Stomach (tissue), 4 donors: ENCODE results near the gene TMEM131.

Source experiments
- EP300 ChIP-seq: sonication (generic); formaldehyde crosslinking; IDR thresholded peaks from one replicate; pipeline ENCODE4 v1.6.1; 2017; ENCODE audit warnings: antibody characterized with exemption
- POLR2A ChIP-seq, 4 donors: fragments of 450-650 bp; IDR thresholded peaks; one replicate each; pipeline ENCODE4 v1.6.1; 2016; ENCODE audit warnings: antibody characterized with exemption in 4 of 4, control low read depth in 2 of 4, mild to moderate bottlenecking in 1 of 4, moderate library complexity in 1 of 4
- POLR2AphosphoS5 ChIP-seq, 3 donors: sonication (generic); formaldehyde crosslinking; IDR thresholded peaks; one replicate each; pipeline ENCODE4 v1.6.1; 2016; ENCODE audit warnings: antibody characterized with exemption in 3 of 3
- TF ChIP-seq, protein P1 (sequence below), 7 experiments: fragments of 450-650 bp in 4 of 7; fragments of 200-600 bp in 3 of 7; sonication (generic) in 3 of 7; IDR thresholded peaks; one replicate each; pipeline ENCODE4 v1.5.1; 2016 to 2019; ENCODE audit warnings: antibody characterized with exemption in 7 of 7, control low read depth in 2 of 7, mild to moderate bottlenecking in 1 of 7

- TF ChIP-seq POLR2AphosphoS5 (IDR thresholded peaks at IDR 0.05), result no peak
- TF ChIP-seq, protein P1, sequence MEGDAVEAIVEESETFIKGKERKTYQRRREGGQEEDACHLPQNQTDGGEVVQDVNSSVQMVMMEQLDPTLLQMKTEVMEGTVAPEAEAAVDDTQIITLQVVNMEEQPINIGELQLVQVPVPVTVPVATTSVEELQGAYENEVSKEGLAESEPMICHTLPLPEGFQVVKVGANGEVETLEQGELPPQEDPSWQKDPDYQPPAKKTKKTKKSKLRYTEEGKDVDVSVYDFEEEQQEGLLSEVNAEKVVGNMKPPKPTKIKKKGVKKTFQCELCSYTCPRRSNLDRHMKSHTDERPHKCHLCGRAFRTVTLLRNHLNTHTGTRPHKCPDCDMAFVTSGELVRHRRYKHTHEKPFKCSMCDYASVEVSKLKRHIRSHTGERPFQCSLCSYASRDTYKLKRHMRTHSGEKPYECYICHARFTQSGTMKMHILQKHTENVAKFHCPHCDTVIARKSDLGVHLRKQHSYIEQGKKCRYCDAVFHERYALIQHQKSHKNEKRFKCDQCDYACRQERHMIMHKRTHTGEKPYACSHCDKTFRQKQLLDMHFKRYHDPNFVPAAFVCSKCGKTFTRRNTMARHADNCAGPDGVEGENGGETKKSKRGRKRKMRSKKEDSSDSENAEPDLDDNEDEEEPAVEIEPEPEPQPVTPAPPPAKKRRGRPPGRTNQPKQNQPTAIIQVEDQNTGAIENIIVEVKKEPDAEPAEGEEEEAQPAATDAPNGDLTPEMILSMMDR (IDR thresholded peaks at IDR 0.05), result no peak
- no peak for TF ChIP-seq EP300
- TF ChIP-seq POLR2A (IDR thresholded peaks at IDR 0.05), result no peak
Observed at GRCh38 chr2:97963880-97964279, 31.9 kb downstream of the TMEM131 start.
